Testis (tissue), 2 donors: Measurements from ENCODE around the gene HIP1.

Experiments used
- CTCF ChIP-seq, 3 experiments: fragments of 450-650 bp in 2 of 3; fragments of 200-600 bp in 1 of 3; sonication (generic) in 1 of 3; IDR thresholded peaks; one replicate each; pipeline ENCODE4 v1.5.1; 2016 to 2019; ENCODE audit warnings: antibody characterized with exemption in 3 of 3, mild to moderate bottlenecking in 2 of 3, moderate library complexity in 1 of 3
- POLR2A ChIP-seq: fragments of 450-650 bp; IDR thresholded peaks from one replicate; pipeline ENCODE4 v1.6.1; 2017; ENCODE audit warnings: antibody characterized with exemption, mild to moderate bottlenecking, moderate library complexity

DNA sequence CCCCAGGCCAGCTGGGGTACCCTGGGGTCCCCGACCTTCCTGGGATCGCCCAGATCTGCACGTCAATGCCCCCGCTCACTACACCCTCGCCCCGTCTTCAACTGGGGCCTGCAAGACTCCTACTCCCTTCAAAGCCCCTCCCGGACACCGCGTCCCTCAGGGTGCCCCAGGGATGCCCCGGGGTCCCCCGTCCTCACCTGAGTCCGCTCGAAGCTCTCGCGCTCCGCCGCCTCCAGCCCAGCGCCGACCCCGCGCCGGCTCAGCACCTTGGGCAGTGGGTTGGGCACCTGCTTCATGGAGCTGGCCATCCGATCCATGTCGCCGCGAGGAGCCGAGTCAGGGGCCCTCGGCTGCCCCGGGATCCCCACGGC is at the start of gene HIP1:
- TF ChIP-seq CTCF (IDR thresholded peaks at IDR 0.05) (no peak), POLR2A (no peak)
